Retinal pigment epithelial cell (primary cell): ENCODE data around the gene CHAC1.

Experiments
- DNase-seq: peaks from one replicate; pipeline ENCODE4 v3.0.0-alpha.2; 2010; ENCODE audit warnings: low read depth
- H3K4me3 ChIP-seq: 2 replicates; pipeline ENCODE4 v1.5.1; 2011; ENCODE audit warnings: mild to moderate bottlenecking, low read length, control low read depth, moderate library complexity
- TF ChIP-seq, protein P1 (sequence below): conservative IDR thresholded peaks from 2 replicates; pipeline ENCODE4 v1.5.1; 2011; ENCODE audit warnings: low read depth, low read length, control low read depth, inconsistent platforms

Gene CHAC1

DNA sequence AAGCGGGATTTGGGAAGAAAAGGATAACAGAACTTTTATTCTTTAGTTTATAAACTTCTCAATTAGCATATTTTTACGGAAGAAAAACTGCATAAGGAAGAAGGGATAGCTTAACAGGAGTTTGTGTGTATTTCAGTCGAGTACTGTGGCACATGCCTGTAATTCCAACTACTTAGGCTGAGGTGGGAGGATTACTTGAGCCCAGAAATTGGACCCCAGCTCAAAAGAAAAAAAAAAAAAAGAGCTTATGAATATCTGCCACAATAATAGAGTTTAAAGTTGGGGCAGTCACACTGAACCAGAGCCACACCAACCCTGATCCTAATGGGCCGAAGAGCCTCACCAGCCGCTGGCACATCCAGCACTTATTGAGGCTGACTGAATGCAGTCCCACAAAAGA is 31.1 kb downstream of the CHAC1 start:
- no peak for DNase-seq
- no peak overlapping the region for H3K4me3 ChIP-seq
- TF ChIP-seq, protein P1, sequence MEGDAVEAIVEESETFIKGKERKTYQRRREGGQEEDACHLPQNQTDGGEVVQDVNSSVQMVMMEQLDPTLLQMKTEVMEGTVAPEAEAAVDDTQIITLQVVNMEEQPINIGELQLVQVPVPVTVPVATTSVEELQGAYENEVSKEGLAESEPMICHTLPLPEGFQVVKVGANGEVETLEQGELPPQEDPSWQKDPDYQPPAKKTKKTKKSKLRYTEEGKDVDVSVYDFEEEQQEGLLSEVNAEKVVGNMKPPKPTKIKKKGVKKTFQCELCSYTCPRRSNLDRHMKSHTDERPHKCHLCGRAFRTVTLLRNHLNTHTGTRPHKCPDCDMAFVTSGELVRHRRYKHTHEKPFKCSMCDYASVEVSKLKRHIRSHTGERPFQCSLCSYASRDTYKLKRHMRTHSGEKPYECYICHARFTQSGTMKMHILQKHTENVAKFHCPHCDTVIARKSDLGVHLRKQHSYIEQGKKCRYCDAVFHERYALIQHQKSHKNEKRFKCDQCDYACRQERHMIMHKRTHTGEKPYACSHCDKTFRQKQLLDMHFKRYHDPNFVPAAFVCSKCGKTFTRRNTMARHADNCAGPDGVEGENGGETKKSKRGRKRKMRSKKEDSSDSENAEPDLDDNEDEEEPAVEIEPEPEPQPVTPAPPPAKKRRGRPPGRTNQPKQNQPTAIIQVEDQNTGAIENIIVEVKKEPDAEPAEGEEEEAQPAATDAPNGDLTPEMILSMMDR = no peak

DNA sequence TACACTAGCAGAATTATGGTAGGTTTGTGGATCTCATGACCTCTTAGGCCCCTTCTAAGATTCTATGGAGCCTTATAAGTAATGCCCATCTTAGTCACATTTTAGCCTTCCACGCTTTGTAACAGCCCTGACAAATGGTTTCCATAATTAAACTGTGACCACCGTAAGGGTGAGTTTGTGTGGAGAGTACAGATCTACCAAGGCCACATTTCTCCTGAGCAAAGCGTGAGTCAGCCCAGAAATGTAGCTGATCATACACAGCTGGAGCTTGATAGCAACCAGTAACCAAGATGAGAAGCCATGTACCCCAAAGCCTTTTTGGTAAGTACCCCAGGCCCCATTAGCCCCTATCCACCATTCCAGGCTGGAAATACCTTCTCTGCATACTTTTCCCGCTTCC is 31.7 kb downstream of the CHAC1 start:
- TF ChIP-seq, protein P1 = no peak
- no peak overlapping the region for H3K4me3 ChIP-seq
- no peak for DNase-seq

DNA sequence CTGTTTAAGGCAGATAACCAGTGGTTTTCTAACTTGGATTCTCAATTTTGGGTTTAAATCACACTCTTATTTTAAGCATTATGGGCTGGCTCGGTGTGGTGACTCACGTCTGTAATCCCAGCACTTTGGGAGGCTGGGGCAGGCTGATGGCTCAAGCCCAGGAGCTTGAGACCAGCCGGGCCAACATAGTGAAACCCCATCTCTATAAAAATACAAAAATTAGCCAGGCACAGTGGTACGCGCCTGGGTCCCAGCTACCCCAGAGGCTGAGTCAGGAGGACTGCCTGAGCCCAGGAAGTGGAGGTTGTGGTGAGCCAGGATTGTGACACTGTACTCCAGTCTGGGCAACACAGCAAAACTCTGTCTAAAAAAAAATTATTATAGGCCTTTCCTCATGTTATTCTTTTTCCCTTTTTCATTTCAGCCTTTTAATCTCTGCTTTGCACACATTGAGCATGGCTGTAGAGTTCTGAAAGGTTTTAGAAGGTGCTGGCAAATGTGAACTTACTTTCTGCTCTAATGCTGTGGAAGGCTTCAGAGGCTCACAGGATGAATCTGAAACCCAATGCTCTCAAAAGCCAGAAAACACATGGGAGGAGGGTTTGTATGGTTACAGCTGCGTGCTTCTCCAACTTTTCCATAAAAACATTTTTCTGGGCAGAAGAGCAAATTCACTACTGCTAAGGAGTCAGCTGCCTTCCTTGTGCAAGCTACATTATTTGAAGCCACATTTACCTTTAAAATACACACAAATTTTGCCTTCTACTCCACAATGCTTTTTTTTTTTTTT is 32.5 kb downstream of the CHAC1 start:
- TF ChIP-seq, protein P1 = no peak
- no peak overlapping the region for H3K4me3 ChIP-seq
- no peak for DNase-seq

DNA sequence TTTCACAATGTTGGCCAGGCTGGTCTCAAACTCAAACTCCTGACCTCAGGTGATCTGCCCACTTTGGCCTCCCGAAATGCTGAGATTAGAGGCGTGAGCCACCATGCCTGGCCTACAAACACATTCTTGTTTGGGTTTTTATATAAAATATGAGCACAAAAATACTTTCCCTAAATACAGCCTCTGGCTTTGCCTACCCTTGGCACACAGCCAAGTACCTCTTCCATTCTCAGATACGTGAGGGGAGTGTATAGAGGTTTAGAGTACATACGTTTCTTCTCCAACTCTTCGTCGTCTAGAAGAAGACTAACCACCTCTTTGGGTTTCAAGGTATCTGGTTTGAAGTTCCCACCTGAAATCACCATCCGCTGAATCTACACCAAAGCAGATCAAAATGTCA is 33.5 kb downstream of the CHAC1 start:
- TF ChIP-seq, protein P1 = no peak
- DNase-seq = no peak

DNA sequence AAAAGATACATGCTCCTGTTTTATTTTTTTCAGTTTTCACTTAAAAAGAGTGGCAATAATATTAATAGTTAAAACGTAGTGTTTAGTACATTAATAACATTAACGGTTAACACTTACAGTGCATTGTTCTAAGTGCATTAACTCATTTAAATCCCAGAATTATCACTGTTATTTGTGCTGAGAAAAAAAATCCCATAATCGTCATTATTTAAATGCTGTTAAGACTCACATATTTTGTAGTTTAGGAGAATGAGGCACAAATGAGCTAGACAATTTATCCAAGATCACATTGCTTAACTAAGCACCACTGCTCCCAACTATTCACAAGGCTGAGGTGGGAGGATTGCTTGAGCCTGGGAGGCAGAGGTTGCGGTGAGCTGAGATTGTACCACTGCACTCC is 34.9 kb downstream of the CHAC1 start:
- TF ChIP-seq, protein P1 = no peak
- DNase-seq = no peak
- H3K4me3 ChIP-seq = no peak overlapping the region

More for the DNA sequence above, 33.5 kb downstream of the CHAC1 start:
- no peak overlapping the region for H3K4me3 ChIP-seq

DNA sequence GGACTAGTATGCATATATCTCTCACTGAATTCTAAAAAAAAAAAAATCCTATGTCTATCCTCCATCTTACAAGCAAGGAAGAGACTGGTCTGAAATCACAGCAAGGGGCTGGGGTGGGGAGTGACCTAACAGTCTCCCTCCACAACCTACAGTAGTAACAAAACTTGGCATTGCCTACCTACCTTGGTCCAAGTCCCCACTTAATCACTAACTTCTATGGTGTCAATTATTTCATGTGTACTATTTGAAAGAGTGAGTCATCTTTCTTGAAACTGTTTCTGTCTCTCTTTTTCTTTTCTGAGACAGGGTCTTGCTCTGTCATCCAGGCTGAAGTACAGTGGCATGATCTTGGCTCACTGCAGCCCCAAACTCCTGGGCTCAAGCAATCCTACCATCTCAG is 36.8 kb downstream of the CHAC1 start:
- TF ChIP-seq, protein P1 = no peak
- no peak for DNase-seq
- H3K4me3 ChIP-seq = no peak overlapping the region

DNA sequence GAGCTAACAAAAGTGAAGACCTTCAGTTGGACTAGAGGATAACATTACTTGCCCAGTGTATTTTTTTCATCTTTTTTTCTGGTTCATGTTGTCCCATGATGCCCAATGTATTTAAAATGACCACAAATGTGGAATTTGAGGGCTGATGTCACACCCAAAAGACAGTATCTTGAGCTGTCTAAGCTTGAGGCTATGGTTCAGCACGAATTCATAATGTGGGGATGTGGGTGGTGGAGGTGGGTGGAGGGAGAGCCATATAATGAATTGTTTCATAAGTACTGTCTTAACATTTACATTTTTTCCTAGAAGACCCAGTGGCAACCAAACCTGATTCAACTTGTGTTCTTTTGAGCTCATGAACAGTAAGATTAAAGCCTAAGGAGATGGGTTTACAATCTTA is 37.5 kb downstream of the CHAC1 start:
- TF ChIP-seq, protein P1 = no peak
- DNase-seq = no peak
- no peak overlapping the region for H3K4me3 ChIP-seq
